ENCODE measurements around the gene CEBPZ. TPM values are rescaled to one million over a fixed set of nuclear protein-coding genes. Genes with fewer than 3 reads are reported as not detected.

CEBPZ gene
- total RNA-seq, 1 experiment from 2014 or later: 47.8 TPM

DNA sequence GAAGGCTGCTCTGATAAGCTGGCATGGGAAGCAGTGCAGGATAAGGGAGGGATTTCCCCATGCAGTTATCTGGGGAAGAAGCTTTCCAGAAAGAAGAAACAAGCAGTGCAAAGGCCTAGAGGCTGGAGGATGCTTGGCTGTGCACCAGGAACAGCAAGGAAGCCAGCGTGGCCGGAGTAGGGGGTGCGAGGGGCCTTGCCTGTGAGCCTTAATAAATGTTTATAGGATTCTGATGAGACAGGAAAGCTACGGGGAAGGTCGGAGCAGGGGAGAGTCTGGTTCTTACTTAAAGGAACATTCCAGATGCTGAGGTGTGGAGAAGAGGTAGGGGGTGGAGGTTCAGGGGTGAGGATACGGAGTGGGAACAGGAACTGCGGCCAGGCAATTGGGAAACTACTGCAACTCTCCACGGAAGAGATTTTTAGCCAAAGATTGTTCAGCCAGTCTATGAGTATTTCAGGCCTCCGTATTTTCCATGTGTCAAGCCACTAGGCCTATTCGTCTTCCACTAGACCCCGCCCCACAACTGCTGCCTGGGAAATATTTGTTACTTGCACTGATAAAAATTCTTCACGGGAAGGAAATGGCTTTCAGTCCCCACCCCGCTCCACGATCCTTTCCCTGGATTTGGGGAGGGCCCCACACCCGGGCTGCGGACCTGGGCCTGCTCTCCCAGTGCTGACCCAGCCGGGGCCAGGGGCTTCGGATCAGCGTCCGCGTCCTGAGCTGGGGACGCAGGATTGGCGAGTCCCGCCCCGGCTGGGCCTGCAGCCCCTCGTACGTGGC lies 75.1 kb downstream of the CEBPZ start:
- TF ChIP-seq CBX3 (IDR thresholded peaks at IDR 0.05; ENCODE audit: low read depth) (no peak), CTCF (IDR thresholded peaks at IDR 0.05 in 2 of 3, conservative IDR thresholded peaks at IDR 0.05 in 1 of 3; ENCODE audit: borderline replicate concordance in 1 of 3, insufficient read depth in 1 of 3, low read depth in 2 of 3, low read length in 2 of 3) (no peak), ZFX (IDR thresholded peaks at IDR 0.05) (peak; percentile 93), ELF1 (IDR thresholded peaks at IDR 0.05; ENCODE audit: borderline replicate concordance, low read depth) (no peak)
- TF ChIP-seq, protein P1, sequence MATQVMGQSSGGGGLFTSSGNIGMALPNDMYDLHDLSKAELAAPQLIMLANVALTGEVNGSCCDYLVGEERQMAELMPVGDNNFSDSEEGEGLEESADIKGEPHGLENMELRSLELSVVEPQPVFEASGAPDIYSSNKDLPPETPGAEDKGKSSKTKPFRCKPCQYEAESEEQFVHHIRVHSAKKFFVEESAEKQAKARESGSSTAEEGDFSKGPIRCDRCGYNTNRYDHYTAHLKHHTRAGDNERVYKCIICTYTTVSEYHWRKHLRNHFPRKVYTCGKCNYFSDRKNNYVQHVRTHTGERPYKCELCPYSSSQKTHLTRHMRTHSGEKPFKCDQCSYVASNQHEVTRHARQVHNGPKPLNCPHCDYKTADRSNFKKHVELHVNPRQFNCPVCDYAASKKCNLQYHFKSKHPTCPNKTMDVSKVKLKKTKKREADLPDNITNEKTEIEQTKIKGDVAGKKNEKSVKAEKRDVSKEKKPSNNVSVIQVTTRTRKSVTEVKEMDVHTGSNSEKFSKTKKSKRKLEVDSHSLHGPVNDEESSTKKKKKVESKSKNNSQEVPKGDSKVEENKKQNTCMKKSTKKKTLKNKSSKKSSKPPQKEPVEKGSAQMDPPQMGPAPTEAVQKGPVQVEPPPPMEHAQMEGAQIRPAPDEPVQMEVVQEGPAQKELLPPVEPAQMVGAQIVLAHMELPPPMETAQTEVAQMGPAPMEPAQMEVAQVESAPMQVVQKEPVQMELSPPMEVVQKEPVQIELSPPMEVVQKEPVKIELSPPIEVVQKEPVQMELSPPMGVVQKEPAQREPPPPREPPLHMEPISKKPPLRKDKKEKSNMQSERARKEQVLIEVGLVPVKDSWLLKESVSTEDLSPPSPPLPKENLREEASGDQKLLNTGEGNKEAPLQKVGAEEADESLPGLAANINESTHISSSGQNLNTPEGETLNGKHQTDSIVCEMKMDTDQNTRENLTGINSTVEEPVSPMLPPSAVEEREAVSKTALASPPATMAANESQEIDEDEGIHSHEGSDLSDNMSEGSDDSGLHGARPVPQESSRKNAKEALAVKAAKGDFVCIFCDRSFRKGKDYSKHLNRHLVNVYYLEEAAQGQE (IDR thresholded peaks at IDR 0.05; ENCODE audit: low read depth): no peak
- Histone ChIP-seq H3K4me2 (ENCODE audit: low read length) (peak overlapping the region; percentile 84), H3K9ac (ENCODE audit: low read length) (peak overlapping the region; percentile 88), H2AFZ (ENCODE audit: low read depth, low read length, poor library complexity, severe bottlenecking) (peak overlapping the region; percentile 36), H3K4me3 (replicated peaks in 1 of 2; ENCODE audit: low read depth in 1 of 2, low read length in 2 of 2) (peak overlapping the region; percentile 76 to 81), H3K27me3 (ENCODE audit: insufficient read depth, low read length) (no peaks in the 10 kb centered on the region), H3K9me3 (ENCODE audit: control insufficient read depth in 1 of 2, insufficient read depth in 1 of 2, low read depth in 1 of 2, low read length in 2 of 2) (no peaks in the 10 kb centered on the region), H3K27ac (ENCODE audit: low read depth, low read length) (peak overlapping the region; percentile 67), H3K36me3 (ENCODE audit: control insufficient read depth in 1 of 2, insufficient read depth in 2 of 2, low read length in 2 of 2) (no peaks in the 10 kb centered on the region), H3K9me2 (ENCODE audit: insufficient read depth) (no peaks in the 10 kb centered on the region), H3K4me1 (ENCODE audit: control insufficient read depth in 1 of 2, insufficient read depth in 2 of 2, low read length in 2 of 2) (peaks cover 10 to 18% of the 10 kb centered on the region in 2 experiments), H4K20me1 (ENCODE audit: insufficient read depth) (no peaks in the 10 kb centered on the region), H3K79me2 (ENCODE audit: insufficient read depth, low read length) (peaks cover 44% of the 10 kb centered on the region)
- peak; percentile 7 for DNase-seq (ENCODE audit: low read depth, low spot score)
- CTCF ChIA-PET: no interaction called here
- BruUV-seq (replicated peaks): no TSS peak
- ATAC-seq: peak; percentile 65
- POLR2A ChIA-PET: no interaction called here
- intact Hi-C loops (cut with micrococcal nuclease): no loop called here
- RAD21 ChIA-PET (ENCODE audit: low non-redundant PET in 1 of 2, low total read pairs in 2 of 2, uncharacterized antibody in 2 of 2, unreplicated experiment in 2 of 2): interaction anchor here in 1 of 2 experiments (0.7 kb wide), 1 partner anchor 498 kb away, joined by 3 read pairs; no protein-coding TSS in a partner anchor
